K562 (cell line): ENCODE data around the gene ATXN7L1. TPM values are rescaled to one million over a fixed set of nuclear protein-coding genes. Genes with fewer than 3 reads are reported as not detected.

ENCODE experiments used
- ATAC-seq: fragments of 200-7000 bp; cut with Tn5 transposase; 3 replicates; pipeline ENCODE4 v1.9.1; 2020; ENCODE audit warnings: moderate library complexity
- BruUV-seq: library from RNA; stranded (reverse); fragments of 400-500 nt; replicated peaks from 2 replicates; lab custom pipeline; 2021; lab: Mats Ljungman, UMichigan
- CTCF ChIA-PET: fragments of 300-600 bp; formaldehyde crosslinking; extraction: SDS; loops from one replicate; lab custom pipeline; 2021; ENCODE audit warnings: low intra/inter-chr PET ratio; lab: Yijun Ruan, JAX
- POLR2A ChIA-PET: fragments of 300-600, 350-650 bp; sonication (Branson Sonifier 250); formaldehyde crosslinking; extraction: SDS; loops from one replicate; lab custom pipeline; 2021; ENCODE audit warnings: antibody characterized with exemption, inconsistent platforms; lab: Yijun Ruan, JAX
- DNase-seq, 4 experiments: peaks; one replicate each; pipeline versions ENCODE4 v3.0.0 to v3.0.0-alpha.2; 2011 to 2018; ENCODE audit warnings: low spot score in 3 of 4, mixed read lengths in 3 of 4; ENCODE audit errors: extremely low read depth in 1 of 4
- FAIRE-seq: peaks from 2 replicates; lab custom pipeline; 2011; peaks lifted over from hg19 to GRCh38; lab: Jason Lieb, UNC
- H2AFZ ChIP-seq: 2 replicates; pipeline ENCODE4 v1.6.0; 2011; ENCODE audit warnings: low read depth, low read length, control low read depth, inconsistent platforms
- H3K27ac ChIP-seq: fragments of 200-600 bp; 3 replicates; pipeline ENCODE4 v1.8.0; 2011; ENCODE audit warnings: low read depth, mild to moderate bottlenecking, control low read depth, inconsistent platforms, low read length, moderate library complexity, mixed read lengths; ENCODE audit errors: extremely low read depth
- H3K27me3 ChIP-seq, 2 experiments: fragments of 300-600 bp in 1 of 2; 2 replicates in 1 of 2; 3 replicates in 1 of 2; pipeline versions ENCODE4 v1.6.0 to v1.8.0; 2011; ENCODE audit warnings: inconsistent platforms in 2 of 2, low read length in 2 of 2, mild to moderate bottlenecking in 1 of 2, mixed read lengths in 1 of 2, moderate library complexity in 1 of 2; ENCODE audit not compliant: control insufficient read depth in 2 of 2, insufficient read depth in 2 of 2
- H3K36me3 ChIP-seq: fragments of 300-600 bp; 3 replicates; pipeline ENCODE4 v1.8.0; 2011; ENCODE audit warnings: mild to moderate bottlenecking, low read length, inconsistent platforms; ENCODE audit not compliant: control insufficient read depth, insufficient read depth
- H3K4me1 ChIP-seq, 2 experiments: fragments of 200-600 bp in 1 of 2; replicated peaks in 1 of 2; 2 replicates in 1 of 2; 3 replicates in 1 of 2; pipeline versions ENCODE4 v1.5.1 to v1.8.0; 2011; ENCODE audit warnings: inconsistent platforms in 2 of 2, low read length in 2 of 2, mild to moderate bottlenecking in 1 of 2, mixed read lengths in 1 of 2, moderate library complexity in 1 of 2; ENCODE audit not compliant: control insufficient read depth in 2 of 2, insufficient read depth in 2 of 2
- H3K4me2 ChIP-seq: 2 replicates; pipeline ENCODE4 v1.6.1; 2011; ENCODE audit warnings: low read length, control low read depth, inconsistent platforms, mixed read lengths; ENCODE audit not compliant: insufficient read depth
- H3K4me3 ChIP-seq: fragments of 200-600 bp; sonication (generic), shearing (Covaris generic); 2 replicates; pipeline ENCODE4 v1.5.1; 2016; ENCODE audit warnings: control low read depth, inconsistent platforms
- H3K79me2 ChIP-seq: fragments of 200-600 bp; 3 replicates; pipeline ENCODE4 v1.8.0; 2011; ENCODE audit warnings: low read length, inconsistent platforms; ENCODE audit not compliant: control insufficient read depth, insufficient read depth
- H3K9ac ChIP-seq, 2 experiments: 2 replicates each; pipeline versions ENCODE4 v1.6.0 to v1.6.1; 2011; ENCODE audit warnings: low read depth in 2 of 2, low read length in 2 of 2, control low read depth in 1 of 2, inconsistent platforms in 1 of 2, mild to moderate bottlenecking in 1 of 2, mixed read lengths in 1 of 2; ENCODE audit not compliant: insufficient read depth in 1 of 2
- H3K9me1 ChIP-seq: one replicate; pipeline ENCODE4 v1.6.0; 2011; ENCODE audit warnings: inconsistent platforms, mild to moderate bottlenecking, low read length, moderate library complexity; ENCODE audit not compliant: control insufficient read depth, insufficient read depth
- H3K9me3 ChIP-seq: replicated peaks from 2 replicates; pipeline ENCODE4 v1.5.1; 2011; ENCODE audit warnings: low read depth, low read length, inconsistent platforms; ENCODE audit not compliant: control insufficient read depth, insufficient read depth
- H4K20me1 ChIP-seq: replicated peaks from 2 replicates; pipeline ENCODE4 v1.6.1; 2011; ENCODE audit warnings: low read length, inconsistent platforms, mixed read lengths; ENCODE audit not compliant: control insufficient read depth, insufficient read depth
- GABPB2 ChIP-seq: fragments of 250-450 bp; sonication (Bioruptor Pico); conservative IDR thresholded peaks from 2 replicates; pipeline ENCODE4 v1.5.1; 2021; ENCODE audit warnings: mild to moderate bottlenecking
- HEY1 ChIP-seq: fragments of 250-450 bp; sonication (Bioruptor Pico); IDR thresholded peaks from 2 replicates; pipeline ENCODE4 v1.5.0; 2020; ENCODE audit warnings: mild to moderate bottlenecking, moderate library complexity, borderline replicate concordance
- NBN ChIP-seq: fragments of 450-650 bp; IDR thresholded peaks from 2 replicates; pipeline ENCODE4 v1.6.1; 2016; ENCODE audit warnings: low read depth, mild to moderate bottlenecking
- NFIX ChIP-seq: fragments of 250-450 bp; sonication (Bioruptor Pico); IDR thresholded peaks from 2 replicates; pipeline ENCODE4 v1.4.0; 2020; ENCODE audit warnings: low read depth, mild to moderate bottlenecking, moderate library complexity
- NONO ChIP-seq, 2 experiments: fragments of 200-400 bp in 1 of 2; fragments of 450-650 bp in 1 of 2; formaldehyde crosslinking in 1 of 2; IDR thresholded peaks; 2 replicates each; pipeline ENCODE4 v1.6.1; 2017; ENCODE audit warnings: low read depth in 2 of 2, mild to moderate bottlenecking in 2 of 2, moderate library complexity in 2 of 2, low read length in 1 of 2
- PTBP1 ChIP-seq: fragments of 200-400 bp; formaldehyde crosslinking; IDR thresholded peaks from 2 replicates; pipeline ENCODE4 v1.6.1; 2017; ENCODE audit warnings: low read depth, low read length
- SIN3A ChIP-seq, 2 experiments: fragments of 150-350 bp in 1 of 2; IDR thresholded peaks; 2 replicates each; pipeline ENCODE4 v1.6.1; 2011 to 2016; ENCODE audit warnings: borderline replicate concordance in 2 of 2, low read depth in 2 of 2, low read length in 2 of 2, mild to moderate bottlenecking in 2 of 2, moderate library complexity in 2 of 2; ENCODE audit not compliant: control insufficient read depth in 1 of 2
- THRA ChIP-seq: fragments of 450-650 bp; IDR thresholded peaks from 2 replicates; pipeline ENCODE4 v1.6.1; 2017; ENCODE audit warnings: mild to moderate bottlenecking, moderate library complexity
- ZNF507 ChIP-seq: conservative IDR thresholded peaks from 2 replicates; pipeline ENCODE4 v1.6.1; 2017; ENCODE audit warnings: missing genetic modification characterization, missing compliant biosample characterization
- WGBS: fragments of 100-300 bp; shearing (Covaris generic); methylation state at CpG from one replicate; pipeline ENCODE4 v1.1.6; 2016; ENCODE audit warnings: low coverage, mixed read lengths; ENCODE audit not compliant: insufficient coverage; ENCODE audit errors: missing lambda C conversion rate; 5-methylcytosine and 5-hydroxymethylcytosine counted together
- in situ Hi-C: fragments of 300-500 bp; cut with MboI; formaldehyde crosslinking; loops from 4 replicates; pipeline ENCODE4 v1.15.0; 2018; ENCODE audit warnings: inconsistent platforms, mixed read lengths
- intact Hi-C: fragments of 100-400 bp; cut with micrococcal nuclease; formaldehyde crosslinking; loops from 2 replicates; pipeline ENCODE4 v1.14.2; 2022
- polyA plus RNA-seq, 8 experiments: library from polyadenylated mRNA; depleted of rRNA in 4 of 8; stranded (reverse) in 5 of 8; unstranded in 3 of 8; fragments of >200 nt; fragmentation: Nextera tagmentation in 2 of 8; fragmentation: Illumina TruSeq in 1 of 8; extraction: Ambion mirVana in 2 of 8; extraction: Trizol in 1 of 8; gene quantifications; 2 replicates each; pipeline versions ENCODE4 v1.2.1 to v1.2.3, GENCODE V29; 2011 to 2014; ENCODE audit warnings: inconsistent platforms in 1 of 8, missing spikeins in 1 of 8
- total RNA-seq, 7 experiments: library from RNA; depleted of rRNA in 6 of 7; stranded (reverse); fragments of >200 nt in 6 of 7; fragmentation: Illumina TruSeq in 2 of 7; extraction: Trizol in 2 of 7; gene quantifications; 2 replicates each; pipeline versions ENCODE4 v1.2.1 to v1.2.3, GENCODE V29; 2011 to 2021; ENCODE audit warnings: low replicate concordance in 1 of 7
- TF ChIP-seq, protein P1 (sequence below): fragments of 250-450 bp; sonication (Bioruptor Pico); IDR thresholded peaks from 2 replicates; pipeline ENCODE4 v1.4.0; 2020; ENCODE audit warnings: mild to moderate bottlenecking
- TF ChIP-seq, protein P2 (sequence below): fragments of 250-450 bp; sonication (Bioruptor Pico); IDR thresholded peaks from 2 replicates; pipeline ENCODE4 v1.9.0; 2021; ENCODE audit warnings: mild to moderate bottlenecking, inconsistent platforms

The ATXN7L1 gene
- total and polyA plus RNA-seq, 9 of the 15 experiments (the other 6 are each of a cell fraction or from before 2014, with no cell fraction given): 6.6 to 13.7 (median 10.7) TPM

DNA sequence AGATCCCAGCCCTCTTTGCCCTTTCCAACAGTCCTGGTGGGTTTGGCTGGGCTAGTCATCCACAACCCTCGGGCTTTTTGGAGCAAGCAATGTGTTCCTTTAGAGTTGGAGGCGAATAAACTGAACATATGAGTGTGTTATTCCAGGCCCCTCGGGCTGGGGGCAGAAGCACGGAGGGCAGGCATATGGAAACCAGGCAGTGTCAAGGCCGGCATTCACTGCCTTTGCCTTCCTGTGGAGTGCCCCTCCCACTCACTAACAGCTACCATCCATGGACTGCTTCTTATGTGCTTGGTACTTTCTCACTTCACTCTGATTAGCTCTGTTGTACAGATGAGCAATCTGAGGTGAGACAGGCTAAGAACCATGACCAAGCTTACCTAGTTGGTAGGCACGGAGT, 241.2 kb downstream of the ATXN7L1 start:
- DNase-seq (no peak), FAIRE-seq (no peak), ATAC-seq (peak; percentile 11; the same call in 2 of the 3 replicates)
- in situ Hi-C loops: no loop called here
- no TSS peak for BruUV-seq
- Histone ChIP-seq H3K4me3 (no peak overlapping the region), H3K9me3 (no peaks in the 10 kb centered on the region), H3K36me3 (no peaks in the 10 kb centered on the region), H3K9ac (no peak overlapping the region), H3K4me1 (peaks cover 0 to 4% of the 10 kb centered on the region in 2 experiments; a peak in 1 of 5 replicates), H2AFZ (no peak overlapping the region), H3K27ac (no peak overlapping the region), H3K9me1 (no peaks in the 10 kb centered on the region), H3K79me2 (no peaks in the 10 kb centered on the region), H4K20me1 (no peaks in the 10 kb centered on the region), H3K27me3 (peaks cover 0 to 10% of the 10 kb centered on the region in 2 experiments; a peak in 1 of 5 replicates), H3K4me2 (no peak overlapping the region)
- POLR2A ChIA-PET: interaction anchor here (0.5 to 0.8 kb wide), 3 partner anchors 22 to 292 kb away, joined by 3 read pairs; no protein-coding TSS in a partner anchor
- TF ChIP-seq HEY1 (no peak), PTBP1 (no peak), NONO (IDR thresholded peaks at IDR 0.05; ENCODE audit: low read depth in 2 of 2, low read length in 1 of 2) (no peak), NBN (no peak), GABPB2 (CRISPR knock-in tag) (no peak), NFIX (CRISPR knock-in tag) (no peak), THRA (no peak), SIN3A (IDR thresholded peaks at IDR 0.05; ENCODE audit: borderline replicate concordance in 2 of 2, control insufficient read depth in 1 of 2, low read depth in 2 of 2, low read length in 2 of 2) (no peak), ZNF507 (tag) (no peak)
- TF ChIP-seq, protein P1, sequence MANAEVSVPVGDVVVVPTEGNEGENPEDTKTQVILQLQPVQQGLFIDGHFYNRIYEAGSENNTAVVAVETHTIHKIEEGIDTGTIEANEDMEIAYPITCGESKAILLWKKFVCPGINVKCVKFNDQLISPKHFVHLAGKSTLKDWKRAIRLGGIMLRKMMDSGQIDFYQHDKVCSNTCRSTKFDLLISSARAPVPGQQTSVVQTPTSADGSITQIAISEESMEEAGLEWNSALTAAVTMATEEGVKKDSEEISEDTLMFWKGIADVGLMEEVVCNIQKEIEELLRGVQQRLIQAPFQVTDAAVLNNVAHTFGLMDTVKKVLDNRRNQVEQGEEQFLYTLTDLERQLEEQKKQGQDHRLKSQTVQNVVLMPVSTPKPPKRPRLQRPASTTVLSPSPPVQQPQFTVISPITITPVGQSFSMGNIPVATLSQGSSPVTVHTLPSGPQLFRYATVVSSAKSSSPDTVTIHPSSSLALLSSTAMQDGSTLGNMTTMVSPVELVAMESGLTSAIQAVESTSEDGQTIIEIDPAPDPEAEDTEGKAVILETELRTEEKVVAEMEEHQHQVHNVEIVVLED (CRISPR knock-in tag): no peak
- TF ChIP-seq, protein P2, sequence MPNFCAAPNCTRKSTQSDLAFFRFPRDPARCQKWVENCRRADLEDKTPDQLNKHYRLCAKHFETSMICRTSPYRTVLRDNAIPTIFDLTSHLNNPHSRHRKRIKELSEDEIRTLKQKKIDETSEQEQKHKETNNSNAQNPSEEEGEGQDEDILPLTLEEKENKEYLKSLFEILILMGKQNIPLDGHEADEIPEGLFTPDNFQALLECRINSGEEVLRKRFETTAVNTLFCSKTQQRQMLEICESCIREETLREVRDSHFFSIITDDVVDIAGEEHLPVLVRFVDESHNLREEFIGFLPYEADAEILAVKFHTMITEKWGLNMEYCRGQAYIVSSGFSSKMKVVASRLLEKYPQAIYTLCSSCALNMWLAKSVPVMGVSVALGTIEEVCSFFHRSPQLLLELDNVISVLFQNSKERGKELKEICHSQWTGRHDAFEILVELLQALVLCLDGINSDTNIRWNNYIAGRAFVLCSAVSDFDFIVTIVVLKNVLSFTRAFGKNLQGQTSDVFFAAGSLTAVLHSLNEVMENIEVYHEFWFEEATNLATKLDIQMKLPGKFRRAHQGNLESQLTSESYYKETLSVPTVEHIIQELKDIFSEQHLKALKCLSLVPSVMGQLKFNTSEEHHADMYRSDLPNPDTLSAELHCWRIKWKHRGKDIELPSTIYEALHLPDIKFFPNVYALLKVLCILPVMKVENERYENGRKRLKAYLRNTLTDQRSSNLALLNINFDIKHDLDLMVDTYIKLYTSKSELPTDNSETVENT (CRISPR knock-in tag): no peak
- WGBS: 26% methylated on average over 6 of the region's 6 CpGs
- CTCF ChIA-PET: no interaction called here
- intact Hi-C loops: no loop called here
